Posterior cingulate gyrus (tissue), 11 donors: ENCODE measurements around the gene RICTOR.
"Not testable (repeated sequence)": the region's sequence is repeated elsewhere in the genome, so short reads cannot be mapped to it uniquely, and the experiment has no call there.

ENCODE experiments used
- DNase-seq, 10 donors: peaks; one replicate each; pipeline versions ENCODE4 v3.0.0 to v3.0.0-alpha.2; 2020 to 2021; ENCODE audit warnings: mixed read lengths in 3 of 10
- intact Hi-C: fragments of 100-400 bp; cut with DNase I; formaldehyde crosslinking; loops from one replicate; pipeline ENCODE4 v1.15.1; 2023

Gene RICTOR

DNA sequence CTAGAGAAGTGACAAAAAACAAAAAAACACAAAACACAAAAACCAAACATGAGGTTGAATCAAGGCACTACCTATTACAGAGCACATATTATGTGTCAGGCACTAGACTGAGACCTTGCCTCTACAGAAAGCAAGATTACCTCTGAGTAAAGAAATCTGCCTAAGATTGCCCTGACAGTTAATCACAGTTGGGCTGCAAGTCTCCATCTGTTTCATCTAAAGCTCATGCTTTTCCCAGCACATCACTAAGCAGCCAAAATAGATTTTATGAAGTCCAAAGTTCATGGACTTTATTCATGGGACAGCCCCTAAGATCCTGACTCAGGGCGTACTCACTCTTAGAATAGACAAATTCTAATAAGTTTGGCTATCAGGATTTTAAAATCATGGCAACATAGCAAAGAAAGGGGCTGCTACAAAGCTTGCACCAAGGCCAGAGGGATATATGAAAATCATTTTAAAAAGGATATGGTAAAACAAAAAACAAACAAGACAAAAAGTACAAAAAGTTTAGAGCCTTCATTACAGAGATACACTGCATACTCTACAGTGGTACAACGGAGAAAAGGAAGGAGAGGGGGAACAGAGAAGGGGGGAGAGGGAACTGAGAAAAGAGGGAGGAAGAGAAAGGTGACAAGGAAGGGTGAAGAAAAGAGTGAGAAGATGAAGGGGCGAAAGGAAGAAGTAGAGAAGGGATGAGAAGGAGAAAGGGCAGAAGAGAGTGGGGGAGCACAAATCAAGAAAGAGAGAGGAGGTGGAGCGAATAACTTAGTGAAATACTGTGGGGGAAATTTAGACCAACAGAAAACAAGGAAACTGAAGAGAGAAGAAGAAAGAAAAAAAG, 58.2 kb downstream of the RICTOR start:
- intact Hi-C loops = no loop called here
- DNase-seq = no peak

DNA sequence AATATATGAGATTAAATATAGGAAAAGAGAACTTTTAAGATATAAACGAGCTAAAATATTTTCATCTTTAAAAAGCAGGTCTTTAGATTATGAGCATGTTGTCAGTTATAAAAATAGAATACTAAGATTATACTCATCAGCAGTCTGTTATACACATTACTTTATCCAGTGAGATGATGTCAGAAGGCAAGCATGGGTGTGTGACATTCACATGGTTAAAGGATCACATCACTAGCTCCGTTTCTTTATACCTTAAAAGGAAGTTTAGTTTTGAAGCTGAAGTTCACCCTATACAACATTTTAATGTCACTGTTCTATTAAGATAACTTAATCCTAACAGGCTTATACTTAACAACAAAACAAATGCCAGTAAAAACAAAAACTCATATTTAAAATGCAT, 59.6 kb downstream of the RICTOR start:
- intact Hi-C loops = no loop called here
- no peak for DNase-seq

DNA sequence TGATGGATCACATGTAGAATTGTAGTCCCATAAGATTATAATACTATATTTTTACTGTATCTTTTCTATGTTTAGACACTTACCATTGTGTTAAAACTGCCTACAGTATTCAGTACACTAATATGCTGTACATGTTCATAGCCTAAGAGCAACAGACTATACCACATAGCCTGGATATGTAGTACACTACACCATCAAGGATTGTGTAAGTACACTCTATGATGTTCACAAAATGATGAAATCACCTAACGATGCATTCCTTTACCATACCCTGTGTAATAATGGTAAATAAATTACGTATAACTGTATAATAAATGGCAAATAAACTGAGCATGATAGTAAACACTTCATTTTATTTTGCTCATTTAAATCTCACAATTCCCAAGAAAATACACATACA, 60.3 kb downstream of the RICTOR start:
- no peak for DNase-seq
- intact Hi-C loops = no loop called here

DNA sequence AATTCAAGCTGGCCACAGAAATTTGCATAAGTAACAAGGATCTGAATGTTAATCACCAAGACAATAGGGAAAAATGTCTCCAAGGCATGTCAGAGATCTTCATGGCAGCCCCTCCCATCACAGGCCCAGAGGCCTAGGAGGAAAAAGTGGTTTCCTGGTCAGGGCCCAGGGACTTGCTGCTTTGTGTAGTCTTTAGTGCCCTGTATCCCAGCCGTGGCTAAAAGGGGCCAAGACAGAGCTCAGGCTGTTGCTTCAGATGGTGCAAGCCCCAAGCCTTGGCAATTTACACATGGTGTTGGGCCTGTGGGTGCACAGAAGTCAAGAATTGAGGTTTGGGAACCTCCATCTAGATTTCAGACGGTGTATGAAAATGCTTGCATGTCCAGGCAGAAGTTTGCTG, 63.2 kb downstream of the RICTOR start:
- intact Hi-C loops = not testable (repeated sequence)

DNA sequence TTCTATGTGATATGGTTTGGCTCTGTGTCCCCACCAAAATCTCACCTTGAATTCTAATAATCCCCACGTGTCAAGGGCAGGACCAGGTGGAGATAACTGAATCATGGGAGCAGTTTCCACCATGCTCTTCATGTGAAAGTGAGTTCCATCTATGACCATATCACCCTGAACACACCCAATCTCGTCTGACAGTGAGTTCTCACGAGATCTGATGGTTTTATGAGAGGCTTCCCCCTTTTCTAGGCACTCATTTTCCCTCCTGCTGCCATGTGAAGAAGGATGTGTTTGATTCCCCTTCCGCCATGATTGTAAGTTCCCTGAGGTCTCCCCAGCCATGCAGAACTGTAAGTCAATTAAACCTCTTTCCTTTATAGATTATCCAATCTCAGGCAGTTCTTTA, 64.2 kb downstream of the RICTOR start:
- DNase-seq = no peak
- intact Hi-C loops = no loop called here

More for the DNA sequence above, 63.2 kb downstream of the RICTOR start:
- DNase-seq = not testable (repeated sequence)

DNA sequence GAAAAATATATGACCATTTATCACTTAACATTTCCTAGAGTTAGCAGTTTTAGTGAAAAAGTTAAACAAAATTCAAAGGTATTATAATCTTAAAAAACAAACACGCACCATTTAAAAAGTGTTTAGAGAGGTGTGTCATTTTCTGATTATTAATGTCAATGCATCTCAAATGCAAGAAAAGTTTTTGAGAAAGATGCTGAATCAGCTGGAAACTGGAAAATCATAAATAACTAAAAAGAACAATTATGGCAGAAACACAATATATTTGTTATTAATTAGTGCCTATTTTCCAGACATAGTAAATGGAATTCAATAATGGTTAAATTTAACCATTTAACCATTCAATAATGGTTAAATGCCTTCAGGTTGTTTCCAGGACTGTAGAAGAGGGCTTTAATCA, 64.9 kb downstream of the RICTOR start:
- DNase-seq = no peak
- intact Hi-C loops = no loop called here

DNA sequence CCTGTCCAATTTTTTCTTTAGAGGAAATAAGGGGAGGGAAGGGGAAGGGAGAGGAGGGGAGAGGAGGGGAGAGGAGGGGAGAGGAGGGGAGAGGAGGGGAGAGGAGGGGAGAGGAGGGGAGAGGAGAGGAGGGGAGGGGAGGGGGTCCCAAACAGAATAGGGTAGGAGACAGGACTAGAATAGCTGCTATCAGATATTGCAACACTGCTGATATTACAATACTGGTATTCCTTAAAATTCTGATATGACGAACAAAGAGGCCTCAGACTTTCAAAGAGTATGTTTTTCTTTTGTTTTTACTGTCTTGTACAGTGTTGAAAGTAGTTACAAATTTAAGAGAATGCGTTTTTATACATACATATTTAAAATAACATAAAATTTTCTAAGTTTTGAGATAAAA, 67.5 kb downstream of the RICTOR start:
- no peak for DNase-seq
- intact Hi-C loops = no loop called here

DNA sequence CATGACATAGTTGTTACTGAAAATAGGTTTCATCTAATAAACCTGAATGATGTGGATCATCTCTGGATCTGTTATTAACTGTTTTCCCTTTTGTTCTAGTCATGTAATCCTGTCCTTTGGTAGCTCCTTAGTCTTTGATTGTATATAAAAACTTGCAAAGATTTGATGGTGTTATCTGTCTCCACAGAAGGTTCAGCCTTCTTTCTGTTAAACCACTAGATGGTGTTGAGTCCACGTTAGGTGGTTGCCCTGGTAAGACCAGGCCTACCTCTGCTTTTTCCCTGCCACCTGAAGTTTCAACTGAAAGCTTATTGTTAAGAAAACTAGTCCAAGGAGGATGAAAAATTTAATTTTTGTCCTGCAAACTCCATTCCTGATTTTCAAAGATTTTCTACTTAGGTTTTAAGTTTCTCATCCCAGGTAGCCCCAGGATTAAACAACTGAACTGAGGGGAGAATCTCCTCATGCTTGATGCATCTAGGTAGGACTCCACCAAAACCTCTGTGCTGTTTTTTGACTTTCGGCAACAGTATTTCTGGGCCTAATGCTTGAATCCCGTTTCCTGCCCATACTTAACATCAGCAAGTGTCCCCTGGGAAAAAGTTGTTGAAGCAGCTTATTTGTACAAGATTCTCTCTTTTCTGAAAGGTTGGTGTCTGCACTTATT, 68.5 kb downstream of the RICTOR start:
- intact Hi-C loops = no loop called here
- DNase-seq = no peak

DNA sequence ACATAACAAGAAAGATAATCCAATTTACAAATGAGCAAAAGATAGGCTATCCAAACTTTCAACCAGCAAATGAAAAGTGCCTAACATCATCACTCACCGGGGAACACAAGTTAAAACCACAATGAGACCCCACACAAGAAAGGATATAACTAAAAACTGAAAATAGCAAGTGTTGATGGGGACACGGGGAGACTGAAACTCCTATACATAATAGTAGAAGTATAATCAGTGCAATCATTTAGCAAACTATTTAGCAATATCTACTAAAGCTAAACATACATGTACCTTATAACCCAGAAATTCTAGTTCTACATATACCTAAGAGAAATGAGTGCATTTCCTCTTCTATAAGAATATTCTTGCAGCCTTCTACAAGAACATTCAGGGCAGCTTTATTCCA, 72.5 kb downstream of the RICTOR start:
- no peak for DNase-seq
- intact Hi-C loops = no loop called here

DNA sequence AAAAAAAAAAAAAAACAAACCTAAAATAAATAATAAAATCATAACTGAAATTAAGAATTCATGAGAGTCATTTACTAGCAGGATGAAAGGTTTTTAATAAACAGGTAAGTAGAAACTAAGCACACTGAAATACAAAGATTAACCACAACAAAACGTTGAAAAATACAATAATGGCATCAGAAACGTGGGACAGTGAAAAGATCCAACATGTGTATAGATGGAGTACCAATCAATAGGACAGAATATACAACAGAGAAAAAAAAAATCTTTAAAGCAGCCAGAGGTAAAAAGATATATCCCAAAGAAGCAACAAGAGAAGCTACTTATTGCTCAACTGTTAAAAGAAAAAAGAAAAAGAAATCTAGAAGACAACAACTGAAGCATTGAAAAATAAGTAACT, 75.2 kb downstream of the RICTOR start:
- intact Hi-C loops = loop anchor here (5.0 kb wide), 1 partner anchor 73 kb away; the partner anchor contains the start of gene RICTOR
- DNase-seq = no peak

DNA sequence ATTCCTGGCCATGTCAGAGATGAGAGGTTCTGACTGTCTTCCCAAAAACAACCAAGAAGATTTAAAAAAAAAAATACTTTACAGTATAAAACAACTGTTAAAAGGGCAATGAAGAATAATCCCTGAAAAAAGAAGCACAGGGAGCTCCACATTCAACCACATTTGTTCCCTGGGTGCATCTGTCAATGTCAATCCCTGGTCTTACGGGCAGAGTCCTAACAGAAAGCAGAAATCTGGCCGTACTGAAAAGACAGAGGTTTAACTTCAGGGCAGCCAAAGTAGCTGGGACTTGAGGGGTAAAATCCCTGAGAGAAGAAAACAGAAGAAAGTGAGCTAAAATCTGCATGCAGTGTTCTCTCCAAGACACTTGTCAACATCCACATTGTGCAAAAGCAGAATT, 76.6 kb downstream of the RICTOR start:
- DNase-seq = no peak
- intact Hi-C loops = loop anchor here (5.0 kb wide), 1 partner anchor 75 kb away; the partner anchor contains the start of gene RICTOR

DNA sequence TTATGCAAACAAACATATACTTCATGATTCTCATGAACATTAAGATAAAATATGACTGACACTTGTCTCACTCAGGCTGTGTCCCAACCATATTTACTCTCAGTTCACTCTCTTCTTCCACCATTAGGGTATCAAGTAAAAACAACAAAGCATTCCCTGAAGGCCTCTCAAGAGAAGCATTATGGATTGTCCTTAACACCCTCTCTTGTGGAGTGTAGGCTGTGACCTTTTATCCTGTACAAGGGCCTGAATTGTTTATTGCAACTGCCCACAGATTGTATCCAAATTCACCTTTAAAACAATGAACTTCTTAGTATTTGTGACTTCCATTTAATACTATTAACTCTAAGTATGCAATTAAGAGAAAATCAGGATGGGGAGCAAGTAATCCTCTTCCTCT, 78.1 kb downstream of the RICTOR start:
- DNase-seq = no peak
- intact Hi-C loops = loop anchor here (5.0 kb wide), 1 partner anchor 76 kb away; the partner anchor contains the start of gene RICTOR

DNA sequence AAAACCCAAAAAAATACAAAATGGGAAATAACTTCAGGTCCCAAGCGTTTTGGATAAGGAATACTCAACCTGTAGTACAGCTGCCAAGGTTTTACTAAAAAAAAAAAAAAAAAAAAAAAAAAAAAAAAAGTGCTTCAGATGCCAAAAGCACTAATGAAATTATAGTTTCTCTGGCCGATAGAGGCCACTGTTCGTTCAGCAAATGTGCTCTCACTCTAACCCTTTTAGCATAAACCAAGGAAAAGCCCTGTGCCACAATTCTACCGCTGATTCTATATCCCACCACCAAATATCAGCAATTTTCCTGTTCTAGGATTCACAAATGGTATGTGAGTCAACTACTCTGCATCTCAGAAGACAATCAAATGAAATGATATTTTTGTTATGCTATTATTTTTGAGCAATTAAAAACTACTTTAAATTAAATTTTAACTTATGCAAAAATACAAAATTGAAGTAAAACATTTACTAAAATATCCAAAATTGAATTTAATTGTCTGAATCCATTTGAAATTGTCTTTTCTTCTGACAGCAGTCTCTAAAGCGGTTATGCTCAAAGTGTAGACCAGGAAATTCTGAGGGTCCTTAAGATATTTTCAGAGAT, 79.8 kb downstream of the RICTOR start:
- DNase-seq = peak in 1 of 10 donors; percentile 17

DNA sequence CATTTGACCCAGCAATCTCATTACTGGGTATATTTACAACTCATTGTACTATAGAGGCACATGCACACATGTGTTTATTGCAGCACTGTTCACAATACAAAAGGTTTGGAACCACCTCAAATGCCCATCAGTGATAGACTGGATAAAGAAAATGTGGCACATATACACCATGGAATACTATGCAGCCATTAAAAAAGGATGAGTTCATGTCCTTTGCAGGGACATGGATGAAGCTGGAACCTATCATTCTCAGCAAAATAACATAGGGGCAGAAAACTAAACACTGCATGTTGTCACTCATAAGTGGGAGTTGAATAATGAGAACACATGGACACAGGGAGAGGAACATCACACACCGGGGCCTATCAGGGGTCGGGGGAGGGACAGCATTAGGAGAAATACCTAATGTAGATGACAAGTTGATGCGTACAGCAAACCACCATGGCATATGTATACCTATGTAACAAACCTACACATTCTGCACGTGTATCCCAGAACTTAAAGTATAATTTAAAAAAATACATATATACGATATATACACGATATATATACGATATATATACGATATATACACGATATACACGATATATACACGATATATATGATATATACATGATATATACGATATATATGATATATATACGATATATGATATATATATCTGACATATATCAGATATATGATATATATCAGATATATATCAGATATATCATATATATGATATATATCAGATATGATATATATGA, 84.1 kb downstream of the RICTOR start:
- intact Hi-C loops = loop anchor here (5.0 kb wide), 1 partner anchor 292 kb away; no protein-coding TSS in a partner anchor
- DNase-seq = not testable (repeated sequence)

More for the DNA sequence above, 79.8 kb downstream of the RICTOR start:
- intact Hi-C loops = loop anchor here (5.0 kb wide), 1 partner anchor 288 kb away; no protein-coding TSS in a partner anchor

DNA sequence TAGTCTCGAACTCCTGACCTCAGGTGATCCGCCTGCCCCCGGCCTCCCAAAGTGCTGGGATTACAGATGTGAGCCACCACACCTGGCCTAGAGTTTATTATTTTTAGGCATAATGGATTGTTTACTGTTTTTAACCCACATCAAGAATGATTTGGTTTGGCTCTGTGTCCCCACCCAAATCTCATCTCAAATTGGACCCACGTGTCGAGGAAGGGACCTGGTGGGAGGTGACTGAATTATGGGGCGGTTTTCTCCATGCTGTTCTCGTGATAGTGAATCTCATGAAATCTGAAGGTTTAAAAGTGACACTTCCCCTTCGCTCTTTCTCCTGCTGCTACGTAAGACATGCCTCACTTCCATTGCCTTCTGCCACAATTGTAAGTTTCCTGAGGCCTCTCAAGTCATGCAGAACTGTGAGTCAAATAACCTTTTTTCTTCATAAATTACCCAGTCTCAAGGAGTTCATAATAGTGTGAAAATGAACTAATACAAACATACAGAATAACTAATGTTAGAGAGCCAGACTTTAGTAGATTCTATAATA, 88.2 kb downstream of the RICTOR start:
- no peak for DNase-seq
- intact Hi-C loops = no loop called here

DNA sequence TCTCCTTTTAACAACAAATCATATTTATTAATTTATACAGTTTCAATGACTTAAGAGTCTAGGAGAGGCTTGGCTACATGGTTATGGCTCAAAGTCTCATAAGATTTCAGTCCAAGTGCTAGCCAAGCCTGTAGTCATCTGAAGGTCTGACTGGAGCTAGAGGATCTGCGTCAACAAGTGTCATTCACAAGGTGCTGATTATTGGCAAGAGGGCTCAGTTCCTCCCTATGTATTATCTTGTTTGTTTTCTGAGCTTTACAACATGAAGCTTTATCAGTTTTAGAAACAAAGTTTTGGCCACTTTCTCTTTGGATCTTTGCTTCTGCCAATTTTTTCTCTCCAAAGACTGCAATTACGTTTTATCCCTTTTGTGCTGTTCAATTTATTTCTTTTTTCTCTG, 94.7 kb downstream of the RICTOR start:
- intact Hi-C loops = no loop called here
- no peak for DNase-seq

DNA sequence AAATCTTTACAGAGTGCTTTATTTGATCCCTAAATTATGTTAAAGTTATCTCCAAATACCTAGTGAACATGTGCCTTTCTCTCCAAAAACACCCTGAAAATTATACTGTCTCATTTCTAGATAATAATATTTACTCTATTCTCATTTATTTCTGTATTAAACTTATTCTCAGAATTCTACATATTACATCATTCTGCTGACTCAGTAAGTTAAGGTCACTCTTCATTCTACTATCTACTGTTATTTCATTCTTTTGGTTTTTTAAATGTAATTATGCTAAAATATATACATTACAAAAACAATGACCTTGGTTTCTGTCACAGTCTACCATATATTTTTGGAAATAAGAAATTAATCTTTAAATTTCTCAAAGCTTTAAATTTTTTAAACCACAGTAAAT, 96.2 kb downstream of the RICTOR start:
- intact Hi-C loops = no loop called here
- no peak for DNase-seq

DNA sequence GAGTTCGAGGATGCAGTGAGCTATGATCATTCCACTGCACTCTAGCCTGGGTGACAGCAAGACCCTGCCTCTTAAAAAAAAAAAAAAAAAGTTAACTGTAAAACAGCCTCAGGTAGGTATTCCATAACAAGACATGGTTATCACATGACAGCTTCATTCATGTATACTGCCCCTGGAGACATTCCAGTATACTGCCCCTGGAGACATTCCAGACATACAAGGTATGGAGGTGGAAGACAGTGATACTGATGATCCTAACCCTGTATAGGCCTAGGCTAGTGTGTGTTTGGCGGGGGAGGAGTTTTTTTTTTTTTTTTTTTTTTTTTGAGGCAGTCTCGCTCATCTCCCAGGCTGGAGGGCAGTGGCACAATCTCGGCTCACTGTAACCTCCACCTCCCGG, 105.5 kb downstream of the RICTOR start:
- intact Hi-C loops = no loop called here
- no peak for DNase-seq

DNA sequence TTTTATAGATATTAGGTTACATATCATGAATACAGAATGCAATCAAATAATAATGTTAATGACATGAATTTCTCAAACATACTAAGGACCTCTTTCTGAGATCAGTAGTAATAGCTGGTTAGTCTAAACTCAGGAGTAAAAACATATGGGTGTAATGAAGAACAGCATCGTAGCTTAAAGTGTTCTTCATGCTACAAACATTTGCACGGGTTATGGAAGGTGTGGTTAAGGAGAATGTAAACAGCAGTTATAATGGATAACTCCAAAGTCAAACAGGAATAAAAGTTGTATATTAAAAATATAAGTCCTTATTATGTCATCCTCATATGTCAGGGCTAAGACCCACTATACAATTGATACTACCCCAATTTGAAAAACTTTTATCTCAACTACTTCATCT, 112.5 kb downstream of the RICTOR start:
- intact Hi-C loops = no loop called here
- no peak for DNase-seq

DNA sequence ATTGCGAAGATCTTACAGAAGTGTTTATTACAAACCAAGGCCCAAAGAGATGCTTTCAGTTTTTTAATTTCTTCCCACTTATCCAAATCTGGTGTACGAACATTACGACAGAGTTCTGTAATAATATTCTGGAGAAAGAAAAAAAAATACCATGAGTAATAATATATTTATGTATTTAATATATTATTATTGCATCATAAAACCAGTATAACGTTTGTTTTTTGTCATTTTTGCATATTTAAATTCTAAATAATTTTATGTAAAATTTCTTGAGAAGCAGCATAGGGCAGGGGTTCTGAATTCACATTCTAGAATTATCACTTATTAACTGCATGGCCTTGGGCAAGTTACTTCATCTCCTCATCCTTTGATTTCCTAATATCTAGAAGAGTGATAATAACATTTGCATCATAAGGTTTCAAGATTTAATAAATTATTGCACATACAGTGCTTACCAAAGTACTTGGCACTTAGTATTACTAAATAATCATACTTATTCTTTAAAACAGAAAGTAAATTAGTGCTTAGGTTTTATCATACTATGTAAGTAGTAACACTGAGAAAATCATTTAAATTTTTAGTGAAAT, 120.7 kb downstream of the RICTOR start:
- DNase-seq = no peak
- intact Hi-C loops = no loop called here
